Activated CD8-positive, alpha-beta T cell treated with anti-CD3 and anti-CD28 coated beads for 36 hours (primary cell): ENCODE measurements around the gene KMO. TPM values are rescaled to one million over a fixed set of nuclear protein-coding genes. Genes with fewer than 3 reads are reported as not detected.

Experiments
- ATAC-seq: fragments of 200-7000 bp; cut with Tn5 transposase; one replicate; pipeline ENCODE4 v1.10.0; 2021; ENCODE audit warnings: mild to moderate bottlenecking, moderate library complexity
- CTCF ChIA-PET: fragments of 350-600 bp; sonication (Branson Sonifier 250); formaldehyde crosslinking; loops from one replicate; lab custom pipeline; 2021; ENCODE audit warnings: antibody characterized with exemption; lab: Charles Lee
- POLR2A ChIA-PET: fragments of 350-600 bp; sonication (Branson Sonifier 250); formaldehyde crosslinking; loops from one replicate; lab custom pipeline; 2021; ENCODE audit warnings: antibody characterized with exemption; lab: Charles Lee
- DNase-seq: peaks from one replicate; pipeline ENCODE4 v3.0.0-alpha.2; 2020
- H3K27ac Mint-ChIP-seq: one replicate; pipeline ENCODE4 v1.8.0; 2021; ENCODE audit warnings: mild to moderate bottlenecking, mixed read lengths
- H3K27me3 Mint-ChIP-seq: one replicate; pipeline ENCODE4 v1.8.0; 2021; ENCODE audit warnings: mixed read lengths
- H3K36me3 Mint-ChIP-seq: one replicate; pipeline ENCODE4 v1.8.0; 2021; ENCODE audit warnings: low read depth, mixed read lengths
- H3K4me1 Mint-ChIP-seq: one replicate; pipeline ENCODE4 v1.8.0; 2021; ENCODE audit warnings: low read depth, mixed read lengths
- H3K4me3 Mint-ChIP-seq: one replicate; pipeline ENCODE4 v1.8.0; 2021; ENCODE audit warnings: mild to moderate bottlenecking, moderate library complexity, mixed read lengths
- H3K9me3 Mint-ChIP-seq: one replicate; pipeline ENCODE4 v1.8.0; 2021; ENCODE audit warnings: mixed read lengths
- intact Hi-C: fragments of 100-400 bp; cut with micrococcal nuclease; formaldehyde crosslinking; loops from one replicate; pipeline ENCODE4 v1.10.0; 2022
- total RNA-seq, 2 experiments: library from RNA; stranded (reverse); gene quantifications; one replicate each; pipeline ENCODE4 v1.2.3, GENCODE V29; 2021
- TF ChIP-seq, protein P1 (sequence below): fragments of 200-600 bp; IDR thresholded peaks from one replicate; pipeline ENCODE4 v1.8.0; 2022; ENCODE audit warnings: antibody characterized with exemption, mild to moderate bottlenecking

KMO gene
- total RNA-seq, 2 experiments from 2014 or later: 0.18 TPM; not detected in 1

DNA sequence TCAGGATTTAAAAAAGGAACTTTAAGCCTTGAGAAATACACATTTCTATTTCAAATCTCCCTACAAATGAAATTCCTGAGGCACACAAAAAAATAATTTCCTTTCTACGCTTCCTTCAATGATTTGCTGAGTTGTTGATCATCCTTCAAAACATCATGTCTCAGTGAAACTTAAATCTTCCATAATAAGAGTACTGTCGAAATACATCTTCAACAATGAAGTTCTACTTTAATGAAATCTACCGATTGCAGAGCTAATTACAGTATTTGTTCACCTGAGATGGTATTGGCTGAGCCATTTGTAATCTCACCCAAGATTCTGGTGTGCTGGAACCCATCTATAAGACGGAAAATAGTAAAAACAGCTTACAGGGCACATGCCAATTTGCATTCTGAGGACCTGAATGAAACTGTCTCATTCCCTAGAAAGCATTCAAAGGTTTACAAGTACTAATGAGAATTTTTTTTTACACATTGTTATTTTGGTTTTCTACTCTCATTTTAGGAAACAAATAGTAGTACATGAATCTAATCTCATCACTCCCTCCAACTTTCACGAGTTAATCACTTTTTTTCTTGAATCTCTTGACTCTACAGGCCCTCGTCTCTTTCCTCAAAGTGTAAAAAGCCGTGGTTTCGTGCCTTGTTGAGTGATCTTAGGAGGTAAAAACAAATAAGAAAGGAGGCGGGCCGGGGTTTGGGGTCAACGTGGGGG is 106.9 kb downstream of the KMO start:
- Mint-ChIP-seq H3K36me3 (peaks cover 37% of the 10 kb centered on the region), H3K27ac (peak overlapping the region; percentile 91), H3K27me3 (no peaks in the 10 kb centered on the region), H3K4me3 (peak overlapping the region; percentile 91), H3K4me1 (peaks cover 54% of the 10 kb centered on the region), H3K9me3 (peaks cover 13% of the 10 kb centered on the region)
- TF ChIP-seq, protein P1, sequence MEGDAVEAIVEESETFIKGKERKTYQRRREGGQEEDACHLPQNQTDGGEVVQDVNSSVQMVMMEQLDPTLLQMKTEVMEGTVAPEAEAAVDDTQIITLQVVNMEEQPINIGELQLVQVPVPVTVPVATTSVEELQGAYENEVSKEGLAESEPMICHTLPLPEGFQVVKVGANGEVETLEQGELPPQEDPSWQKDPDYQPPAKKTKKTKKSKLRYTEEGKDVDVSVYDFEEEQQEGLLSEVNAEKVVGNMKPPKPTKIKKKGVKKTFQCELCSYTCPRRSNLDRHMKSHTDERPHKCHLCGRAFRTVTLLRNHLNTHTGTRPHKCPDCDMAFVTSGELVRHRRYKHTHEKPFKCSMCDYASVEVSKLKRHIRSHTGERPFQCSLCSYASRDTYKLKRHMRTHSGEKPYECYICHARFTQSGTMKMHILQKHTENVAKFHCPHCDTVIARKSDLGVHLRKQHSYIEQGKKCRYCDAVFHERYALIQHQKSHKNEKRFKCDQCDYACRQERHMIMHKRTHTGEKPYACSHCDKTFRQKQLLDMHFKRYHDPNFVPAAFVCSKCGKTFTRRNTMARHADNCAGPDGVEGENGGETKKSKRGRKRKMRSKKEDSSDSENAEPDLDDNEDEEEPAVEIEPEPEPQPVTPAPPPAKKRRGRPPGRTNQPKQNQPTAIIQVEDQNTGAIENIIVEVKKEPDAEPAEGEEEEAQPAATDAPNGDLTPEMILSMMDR: no peak
- ChIA-PET POLR2A (no interaction called here), CTCF (interaction anchor here (2.9 kb wide), 1 partner anchor 11 kb away, joined by 8 read pairs; no protein-coding TSS in a partner anchor)
- ATAC-seq (no peak), DNase-seq (no peak)
- intact Hi-C loops: no loop called here

- ChIA-PET CTCF (no interaction called here), POLR2A (interaction anchor here (1.0 to 2.8 kb wide), 7 partner anchors 10 to 208 kb away, joined by 3 to 7 read pairs (median 4); partner anchors contain the start of gene EXO1)
- Mint-ChIP-seq H3K27ac (peak overlapping the region; percentile 91), H3K4me3 (peak overlapping the region; percentile 91), H3K9me3 (peaks cover 13% of the 10 kb centered on the region), H3K4me1 (peaks cover 50% of the 10 kb centered on the region), H3K27me3 (no peaks in the 10 kb centered on the region), H3K36me3 (peaks cover 32% of the 10 kb centered on the region)
- DNase-seq (peak; percentile 52), ATAC-seq (peak; percentile 45)
- TF ChIP-seq, protein P1: no peak
- intact Hi-C loops: no loop called here
These were observed 107.5 kb downstream of the KMO start for GRCh38 chr1:241639623-241640148.

DNA sequence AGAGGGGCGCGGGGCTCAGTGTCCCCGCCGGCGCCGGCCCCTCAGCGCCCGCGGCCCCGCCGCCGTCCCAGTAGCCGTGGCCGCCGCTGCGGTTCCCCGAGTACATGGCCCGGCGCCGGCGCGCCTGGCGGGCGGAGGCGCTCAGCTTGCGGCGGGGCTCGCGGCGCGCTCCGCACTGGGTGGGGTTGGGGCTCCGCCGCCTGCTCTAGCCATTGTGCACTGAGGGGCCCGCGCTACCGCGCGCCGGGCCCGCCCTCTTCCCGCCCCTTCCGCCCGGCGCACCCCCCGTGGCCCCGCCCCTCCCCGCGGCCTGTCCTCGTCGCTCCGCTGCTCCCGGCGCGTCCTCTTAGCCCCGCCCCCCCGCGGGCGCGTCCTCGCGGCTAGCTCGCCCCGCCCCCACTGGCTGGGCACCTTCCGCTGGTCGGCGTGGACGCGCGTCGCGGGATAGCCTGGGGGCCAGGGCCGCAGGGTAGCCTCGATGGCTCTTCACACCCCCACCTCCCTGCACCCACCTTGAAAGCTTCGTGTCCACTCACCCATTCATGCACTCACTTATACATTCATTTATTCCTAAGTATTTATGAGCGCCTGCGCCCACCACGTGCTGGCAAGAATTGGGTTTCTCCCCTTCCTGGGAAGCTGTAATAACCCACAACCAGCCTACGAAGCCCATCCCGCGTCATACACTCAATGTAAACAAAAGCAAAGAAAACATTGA is 108.1 kb downstream of the KMO start, which contains the start of the genes CHML and OPN3:
CHML (minus strand) TSS at position 221 of the 718 bp plus-strand sequence. CDS start 4,603 bp downstream, outside the sequence.
OPN3 (minus strand) TSS at position 221 of the 718 bp plus-strand sequence; CDS start at position 106, 115 bp downstream.
- TF ChIP-seq, protein P1: no peak
- peak; percentile 92 for DNase-seq
- ChIA-PET POLR2A (interaction anchor here (0.6 to 2.8 kb wide), 9 partner anchors 11 to 209 kb away, joined by 3 to 7 read pairs (median 4); partner anchors contain the start of gene EXO1), CTCF (interaction anchor here (1.1 kb wide), 1 partner anchor 11 kb away, joined by 4 read pairs; no protein-coding TSS in a partner anchor)
- intact Hi-C loops: no loop called here
- Mint-ChIP-seq H3K4me1 (peaks cover 45% of the 10 kb centered on the region), H3K4me3 (peak within 1 kb of the TSS; percentile 91), H3K36me3 (peaks cover 26% of the 10 kb centered on the region), H3K27me3 (no peaks in the 10 kb centered on the region), H3K27ac (peak within 1 kb of the TSS; percentile 91), H3K9me3 (peaks cover 13% of the 10 kb centered on the region)
- peak; percentile 96 for ATAC-seq

DNA sequence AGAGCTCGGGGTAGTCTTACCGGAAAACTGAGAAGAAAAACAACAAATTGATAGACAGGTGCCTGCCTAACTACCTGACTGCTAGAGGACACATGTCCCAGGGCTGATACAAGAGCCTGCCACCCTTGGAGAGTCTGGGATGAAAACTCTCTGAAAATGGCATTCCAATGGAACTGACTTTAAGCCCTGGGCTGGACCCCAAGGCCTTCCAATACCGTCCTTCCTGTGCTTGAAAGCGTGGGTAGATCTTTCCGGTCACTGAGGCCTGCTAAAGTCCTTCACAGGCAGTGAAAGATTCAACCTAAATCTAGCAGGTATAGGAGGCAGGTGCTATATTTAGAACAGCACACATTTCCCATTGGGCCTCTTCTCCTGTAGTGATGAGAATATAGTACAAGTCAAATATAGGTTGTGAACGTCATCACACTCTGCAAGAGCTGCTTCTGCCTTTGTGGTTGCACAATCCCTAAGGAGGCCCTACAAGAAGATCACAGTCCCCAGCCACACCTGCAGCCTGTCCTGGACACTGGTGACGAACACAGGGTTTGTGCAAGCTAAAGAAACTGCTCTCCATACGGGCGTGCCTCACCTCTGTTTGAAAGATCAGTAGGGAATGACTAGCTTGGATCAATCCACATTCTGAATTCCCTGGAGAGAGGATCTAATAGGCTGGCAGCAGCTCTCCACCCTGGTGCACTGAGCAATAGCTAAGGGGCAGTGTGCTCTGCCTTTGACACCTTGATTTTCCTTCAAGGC is 108.9 kb downstream of the KMO start:
- H3K27ac Mint-ChIP-seq: peak overlapping the region; percentile 86
- TF ChIP-seq, protein P1: no peak
- no peak for ATAC-seq
- peaks cover 22% of the 10 kb centered on the region for H3K36me3 Mint-ChIP-seq
- ChIA-PET CTCF (interaction anchor here (1.1 to 1.4 kb wide), 3 partner anchors 11 to 30 kb away, joined by 3 to 7 read pairs (median 4); no protein-coding TSS in a partner anchor), POLR2A (interaction anchor here (0.6 to 2.8 kb wide), 9 partner anchors 11 to 209 kb away, joined by 3 to 7 read pairs (median 3); partner anchors contain the start of genes EXO1 and WDR64)
- peaks cover 13% of the 10 kb centered on the region for H3K9me3 Mint-ChIP-seq
- H3K27me3 Mint-ChIP-seq: no peaks in the 10 kb centered on the region
- peak overlapping the region; percentile 60 for H3K4me3 Mint-ChIP-seq
- no peak for DNase-seq
- intact Hi-C loops: no loop called here
- H3K4me1 Mint-ChIP-seq: peaks cover 40% of the 10 kb centered on the region
